ENCODE measurements around the gene FOXA2.

DNA sequence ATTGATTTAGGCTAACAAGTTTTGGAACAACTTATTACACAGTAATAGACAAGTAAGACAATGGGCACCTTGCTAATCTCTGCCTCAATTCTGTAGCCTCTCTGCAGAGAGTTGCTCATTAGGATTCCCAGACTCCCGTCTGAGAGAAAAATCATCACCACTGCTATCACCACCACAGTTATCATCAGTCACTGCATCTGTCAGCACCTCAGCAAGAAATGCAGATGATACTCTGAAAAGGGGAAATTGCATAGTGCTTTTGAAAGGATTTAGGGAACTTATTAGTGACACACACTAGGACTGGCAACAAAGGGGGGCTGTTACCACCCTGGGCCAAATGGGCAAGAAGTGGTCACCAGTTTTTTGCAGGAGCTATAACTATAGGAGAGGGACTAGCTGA, 39.9 kb downstream of the FOXA2 start:
- TF ChIP-seq EZH2 (IDR thresholded peaks at IDR 0.05; ENCODE audit: borderline replicate concordance, low read length): no peak
- TF ChIP-seq, protein P1, sequence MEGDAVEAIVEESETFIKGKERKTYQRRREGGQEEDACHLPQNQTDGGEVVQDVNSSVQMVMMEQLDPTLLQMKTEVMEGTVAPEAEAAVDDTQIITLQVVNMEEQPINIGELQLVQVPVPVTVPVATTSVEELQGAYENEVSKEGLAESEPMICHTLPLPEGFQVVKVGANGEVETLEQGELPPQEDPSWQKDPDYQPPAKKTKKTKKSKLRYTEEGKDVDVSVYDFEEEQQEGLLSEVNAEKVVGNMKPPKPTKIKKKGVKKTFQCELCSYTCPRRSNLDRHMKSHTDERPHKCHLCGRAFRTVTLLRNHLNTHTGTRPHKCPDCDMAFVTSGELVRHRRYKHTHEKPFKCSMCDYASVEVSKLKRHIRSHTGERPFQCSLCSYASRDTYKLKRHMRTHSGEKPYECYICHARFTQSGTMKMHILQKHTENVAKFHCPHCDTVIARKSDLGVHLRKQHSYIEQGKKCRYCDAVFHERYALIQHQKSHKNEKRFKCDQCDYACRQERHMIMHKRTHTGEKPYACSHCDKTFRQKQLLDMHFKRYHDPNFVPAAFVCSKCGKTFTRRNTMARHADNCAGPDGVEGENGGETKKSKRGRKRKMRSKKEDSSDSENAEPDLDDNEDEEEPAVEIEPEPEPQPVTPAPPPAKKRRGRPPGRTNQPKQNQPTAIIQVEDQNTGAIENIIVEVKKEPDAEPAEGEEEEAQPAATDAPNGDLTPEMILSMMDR (IDR thresholded peaks at IDR 0.05; ENCODE audit: low read length): no peak
